Gastrocnemius medialis (tissue), 4 donors: ENCODE measurements around the gene ZNF501.

Experiments
- POLR2A ChIP-seq, 2 donors: fragments of 450-650 bp; IDR thresholded peaks; one replicate each; pipeline ENCODE4 v1.6.1; 2017; ENCODE audit warnings: antibody characterized with exemption in 2 of 2, mild to moderate bottlenecking in 2 of 2, moderate library complexity in 2 of 2
- TF ChIP-seq, protein P1 (sequence below), 5 experiments: fragments of 450-650 bp in 3 of 5; fragments of 200-600 bp in 2 of 5; sonication (generic) in 2 of 5; IDR thresholded peaks in 4 of 5; conservative IDR thresholded peaks in 1 of 5; 1 replicate in 4 of 5; 2 replicates in 1 of 5; pipeline ENCODE4 v1.5.1; 2016 to 2019; ENCODE audit warnings: antibody characterized with exemption in 5 of 5, mild to moderate bottlenecking in 3 of 5, moderate library complexity in 3 of 5

DNA sequence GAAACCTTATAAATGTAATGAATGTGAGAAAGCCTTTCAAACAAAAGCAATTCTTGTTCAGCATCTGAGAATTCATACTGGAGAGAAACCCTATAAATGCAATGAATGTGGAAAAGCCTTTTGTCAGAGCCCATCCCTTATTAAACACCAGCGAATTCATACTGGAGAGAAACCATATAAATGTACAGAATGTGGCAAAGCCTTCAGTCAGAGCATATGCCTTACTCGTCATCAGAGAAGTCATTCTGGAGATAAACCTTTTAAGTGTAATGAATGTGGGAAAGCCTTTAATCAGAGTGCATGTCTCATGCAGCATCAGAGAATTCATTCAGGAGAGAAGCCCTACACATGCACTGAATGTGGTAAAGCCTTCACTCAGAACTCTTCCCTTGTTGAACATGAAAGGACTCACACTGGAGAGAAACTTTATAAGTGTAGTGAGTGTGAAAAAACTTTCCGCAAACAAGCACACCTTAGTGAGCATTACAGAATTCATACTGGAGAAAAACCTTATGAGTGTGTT is 5.3 kb downstream of the ZNF501 start:
- TF ChIP-seq, protein P1, sequence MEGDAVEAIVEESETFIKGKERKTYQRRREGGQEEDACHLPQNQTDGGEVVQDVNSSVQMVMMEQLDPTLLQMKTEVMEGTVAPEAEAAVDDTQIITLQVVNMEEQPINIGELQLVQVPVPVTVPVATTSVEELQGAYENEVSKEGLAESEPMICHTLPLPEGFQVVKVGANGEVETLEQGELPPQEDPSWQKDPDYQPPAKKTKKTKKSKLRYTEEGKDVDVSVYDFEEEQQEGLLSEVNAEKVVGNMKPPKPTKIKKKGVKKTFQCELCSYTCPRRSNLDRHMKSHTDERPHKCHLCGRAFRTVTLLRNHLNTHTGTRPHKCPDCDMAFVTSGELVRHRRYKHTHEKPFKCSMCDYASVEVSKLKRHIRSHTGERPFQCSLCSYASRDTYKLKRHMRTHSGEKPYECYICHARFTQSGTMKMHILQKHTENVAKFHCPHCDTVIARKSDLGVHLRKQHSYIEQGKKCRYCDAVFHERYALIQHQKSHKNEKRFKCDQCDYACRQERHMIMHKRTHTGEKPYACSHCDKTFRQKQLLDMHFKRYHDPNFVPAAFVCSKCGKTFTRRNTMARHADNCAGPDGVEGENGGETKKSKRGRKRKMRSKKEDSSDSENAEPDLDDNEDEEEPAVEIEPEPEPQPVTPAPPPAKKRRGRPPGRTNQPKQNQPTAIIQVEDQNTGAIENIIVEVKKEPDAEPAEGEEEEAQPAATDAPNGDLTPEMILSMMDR (IDR thresholded peaks at IDR 0.05 in 4 of 5, conservative IDR thresholded peaks at IDR 0.05 in 1 of 5): no peak
- no peak for TF ChIP-seq POLR2A (IDR thresholded peaks at IDR 0.05)
